A204.1 (cell line): ENCODE measurements around the gene GRSF1.
"Not testable (repeated sequence)": the region's sequence is repeated elsewhere in the genome, so short reads cannot be mapped to it uniquely, and the experiment has no call there.

Experiments
- FAIRE-seq: peaks from 2 replicates; lab custom pipeline; 2012; peaks lifted over from hg19 to GRCh38; lab: Jason Lieb, UNC

GRSF1 gene

GRCh38 chr4:70833675-70834074 is 6.0 kb downstream of the GRSF1 start:
- no peak for FAIRE-seq

- no peak for FAIRE-seq
Measured at GRCh38 chr4:70831293-70831692, 8.4 kb downstream of the GRSF1 start.

GRCh38 chr4:70830054-70830453 is 9.6 kb downstream of the GRSF1 start:
- no peak for FAIRE-seq

- no peak for FAIRE-seq
Measured at GRCh38 chr4:70829492-70829891, 10.2 kb downstream of the GRSF1 start.

GRCh38 chr4:70829015-70829414 is 10.7 kb downstream of the GRSF1 start:
- no peak for FAIRE-seq

GRCh38 chr4:70818921-70819320 is 20.8 kb downstream of the GRSF1 start:
- FAIRE-seq: no peak

- no peak for FAIRE-seq
Measured at GRCh38 chr4:70818173-70818855, 21.4 kb downstream of the GRSF1 start.

- no peak for FAIRE-seq
Measured at GRCh38 chr4:70816894-70817293, 22.8 kb downstream of the GRSF1 start.

- no peak for FAIRE-seq
Measured at GRCh38 chr4:70815370-70815769, 24.3 kb downstream of the GRSF1 start.

- FAIRE-seq: no peak
Measured at GRCh38 chr4:70808151-70808550, 31.5 kb downstream of the GRSF1 start.

GRCh38 chr4:70802928-70803580 is 36.6 kb downstream of the GRSF1 start:
- no peak for FAIRE-seq

- no peak for FAIRE-seq
Measured at GRCh38 chr4:70801265-70801809, 38.4 kb downstream of the GRSF1 start.

- FAIRE-seq: no peak
Measured at GRCh38 chr4:70793626-70794025, 46.1 kb downstream of the GRSF1 start.

GRCh38 chr4:70788733-70789132 is 51.0 kb downstream of the GRSF1 start:
- no peak for FAIRE-seq

GRCh38 chr4:70787496-70787895 is 52.2 kb downstream of the GRSF1 start:
- no peak for FAIRE-seq

GRCh38 chr4:70783096-70783495 is 56.6 kb downstream of the GRSF1 start:
- FAIRE-seq: no peak

GRCh38 chr4:70778888-70779422 is 60.7 kb downstream of the GRSF1 start:
- no peak for FAIRE-seq

GRCh38 chr4:70772929-70773555 is 66.6 kb downstream of the GRSF1 start:
- no peak for FAIRE-seq

- not testable (repeated sequence) for FAIRE-seq
Measured at GRCh38 chr4:70769396-70769795, 70.3 kb downstream of the GRSF1 start.

- FAIRE-seq: no peak
Measured at GRCh38 chr4:70768301-70768948, 71.3 kb downstream of the GRSF1 start.
